Fibroblast of mammary gland (primary cell): ENCODE measurements around the gene CHST9.

Source experiments
- DNase-seq: peaks from one replicate; pipeline ENCODE4 v3.0.0-alpha.2; 2010; ENCODE audit warnings: low read depth
- H3K4me3 ChIP-seq: 2 replicates; pipeline ENCODE4 v1.5.1; 2011; ENCODE audit warnings: low read depth, mild to moderate bottlenecking, low read length, moderate library complexity; ENCODE audit not compliant: control insufficient read depth
- CTCF ChIP-seq: conservative IDR thresholded peaks from 2 replicates; pipeline ENCODE4 v1.5.1; 2011; ENCODE audit warnings: low read depth, low read length, inconsistent platforms; ENCODE audit not compliant: control insufficient read depth, insufficient read depth

Gene CHST9

GRCh38 chr18:26862084-26862483, 323.0 kb downstream of the CHST9 start:
- TF ChIP-seq CTCF, result no peak

More at GRCh38 chr18:26862084-26862483, 323.0 kb downstream of the CHST9 start:
- DNase-seq, result no peak
- H3K4me3 ChIP-seq, result no peak overlapping the region
